GM18951 (cell line): ENCODE measurements around the gene SLMAP.

ENCODE experiments used
- POLR2A ChIP-seq: IDR thresholded peaks from 4 replicates; pipeline ENCODE4 v1.6.1; 2011; ENCODE audit warnings: mild to moderate bottlenecking; ENCODE audit not compliant: insufficient read length, insufficient read depth; ENCODE audit errors: extremely low read depth
- in situ Hi-C: fragments of 300-500 bp; cut with MboI; formaldehyde crosslinking; loops from one replicate; pipeline ENCODE4 v1.12.0; 2022; ENCODE audit warnings: low sequenced_read_pairs, mixed read lengths, inconsistent platforms; ENCODE audit not compliant: unreplicated experiment

The SLMAP gene

GRCh38 chr3:57755741-57756527 lies at the start of gene SLMAP:
Gene SLMAP (plus strand): TSS chr3:57756309. CDS start chr3:57757652, 1,343 bp downstream.
- TF ChIP-seq POLR2A: peak; percentile 83
- in situ Hi-C loops: no loop called here

DNA sequence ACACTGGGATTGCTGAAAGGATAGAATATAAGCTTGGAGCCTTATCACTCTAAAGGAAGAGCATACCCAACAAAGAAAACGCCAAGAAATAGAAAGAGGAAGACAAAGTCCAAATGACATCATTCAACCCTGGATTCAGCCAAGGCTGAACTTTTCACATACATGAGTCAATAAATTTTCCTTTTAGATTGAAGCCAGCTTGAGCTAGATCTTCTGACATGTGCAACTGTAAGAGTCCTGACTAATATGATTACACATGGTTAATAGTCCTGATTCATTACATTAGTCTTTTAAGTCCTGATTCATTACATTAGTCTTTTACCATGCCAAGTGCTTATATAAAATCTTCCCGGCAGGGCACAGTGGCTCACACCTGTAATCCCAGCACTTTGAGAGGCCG lies 49.6 kb upstream of the SLMAP start:
- in situ Hi-C loops: no loop called here
- no peak for TF ChIP-seq POLR2A

DNA sequence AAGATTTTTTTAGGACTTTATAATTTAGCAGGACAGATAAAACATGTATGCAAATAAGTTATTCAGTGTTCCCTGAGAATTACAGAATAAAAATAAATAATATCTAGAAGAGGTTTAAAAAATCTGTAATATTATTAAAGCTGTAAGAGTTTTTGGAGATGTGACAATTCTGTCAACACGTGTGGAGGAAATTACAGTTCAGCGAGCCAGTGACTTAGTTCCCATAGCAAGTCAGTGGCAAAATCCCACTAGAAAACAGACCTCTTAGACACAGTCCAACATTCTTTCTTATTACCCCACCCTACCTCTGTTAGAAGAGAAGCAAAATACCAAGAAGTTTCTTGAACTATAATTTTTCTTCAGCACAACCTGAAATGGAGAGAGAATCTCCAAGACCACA lies 47.1 kb upstream of the SLMAP start:
- no peak for TF ChIP-seq POLR2A
- in situ Hi-C loops: no loop called here

DNA sequence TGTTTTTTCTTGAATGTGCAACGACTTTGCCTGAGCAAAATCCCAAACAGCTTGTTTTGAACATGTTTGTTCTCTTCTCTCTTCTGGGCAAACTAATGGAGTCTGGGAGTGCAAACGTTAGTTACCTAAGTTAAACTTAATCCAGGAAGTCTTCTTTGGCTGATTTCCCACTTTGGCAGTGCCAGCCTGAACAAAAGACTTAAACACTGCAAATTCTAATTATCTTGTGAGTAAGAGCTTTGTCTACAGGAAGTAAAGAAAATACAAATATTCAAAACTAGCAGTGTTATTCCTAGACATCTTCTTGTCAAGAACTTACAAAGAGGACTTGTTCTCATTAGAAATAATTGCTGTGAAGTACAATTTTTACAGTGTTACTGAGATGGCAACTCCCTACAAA lies 46.5 kb upstream of the SLMAP start:
- TF ChIP-seq POLR2A: no peak
- in situ Hi-C loops: no loop called here

GRCh38 chr3:57715686-57716085 lies 40.4 kb upstream of the SLMAP start:
- no peak for TF ChIP-seq POLR2A
- in situ Hi-C loops: no loop called here

GRCh38 chr3:57717205-57717868 lies 38.8 kb upstream of the SLMAP start:
- in situ Hi-C loops: no loop called here
- TF ChIP-seq POLR2A: no peak

DNA sequence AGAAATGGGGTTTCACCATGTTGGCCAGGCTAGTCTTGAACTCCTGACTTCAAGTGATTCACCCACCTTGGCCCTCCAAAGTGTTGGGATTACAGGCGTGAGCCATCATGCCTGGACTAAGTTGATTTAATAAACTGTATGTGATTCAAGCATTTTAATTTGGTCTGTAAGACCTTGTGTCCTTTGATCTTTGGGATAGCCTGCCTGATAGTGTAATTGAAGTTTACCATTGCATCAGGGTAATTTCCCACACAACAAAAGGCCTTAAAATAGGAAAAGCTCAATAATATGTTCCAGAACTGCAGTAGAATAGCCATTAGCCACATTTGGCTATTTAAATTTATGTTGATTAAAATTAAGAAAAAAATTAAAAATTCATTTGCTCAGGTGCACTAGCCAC lies 38.0 kb upstream of the SLMAP start:
- in situ Hi-C loops: no loop called here
- TF ChIP-seq POLR2A: no peak

DNA sequence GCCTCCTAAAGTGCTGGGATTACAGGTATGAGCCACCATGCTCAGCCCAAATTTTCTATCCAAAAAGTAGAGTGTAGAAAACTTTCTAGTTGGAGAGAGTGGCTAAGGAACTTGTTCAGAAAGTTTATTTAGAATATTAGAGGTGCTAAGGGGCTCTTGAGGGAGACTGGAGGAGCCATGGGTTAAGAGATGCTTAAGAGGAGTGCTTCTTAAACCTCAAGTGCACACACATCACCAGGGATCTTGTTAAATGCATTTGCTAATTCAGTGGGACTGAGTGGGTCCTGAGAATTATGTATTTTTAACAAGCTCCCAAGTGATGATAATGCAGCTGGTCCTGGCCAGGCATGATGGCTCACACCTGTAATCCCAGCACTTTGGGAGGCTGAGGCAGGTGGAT lies 29.7 kb upstream of the SLMAP start:
- TF ChIP-seq POLR2A: no peak
- in situ Hi-C loops: no loop called here

- in situ Hi-C loops: no loop called here
- TF ChIP-seq POLR2A: no peak
These were observed 29.0 kb upstream of the SLMAP start for GRCh38 chr3:57727106-57727505.

DNA sequence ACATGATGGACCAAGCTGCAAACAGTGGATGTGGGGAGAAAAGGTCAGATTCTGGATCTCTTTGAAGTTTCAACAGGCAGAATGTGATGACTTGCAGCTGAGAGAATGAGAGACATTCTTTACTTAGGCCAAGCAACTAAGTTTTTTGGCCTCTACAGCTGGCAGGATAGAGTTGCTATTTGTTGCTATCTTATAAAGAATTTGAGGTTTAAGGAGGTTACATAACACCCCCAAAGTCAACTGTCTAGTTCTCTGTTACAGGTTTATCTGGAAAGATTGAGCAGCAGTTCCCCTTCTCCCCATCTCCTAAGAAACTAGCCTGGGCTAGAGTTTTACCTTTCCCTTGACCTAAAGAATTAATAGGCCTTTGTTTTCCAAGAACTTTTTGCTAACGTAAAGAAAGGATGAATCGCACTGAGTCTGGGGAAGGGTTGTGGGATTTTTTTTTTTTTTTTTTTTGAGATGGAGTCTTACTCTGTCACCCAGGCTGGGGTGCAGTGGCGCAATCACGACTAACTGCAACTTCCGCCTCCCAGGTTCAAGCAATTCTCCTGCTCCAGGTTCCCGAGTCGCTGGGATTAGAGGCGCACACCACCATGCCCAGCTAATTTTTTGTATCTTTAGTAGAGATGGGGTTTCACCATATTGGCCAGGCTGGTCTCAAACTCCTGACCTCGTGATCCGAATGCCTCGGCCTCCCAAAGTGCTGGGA lies 26.6 kb upstream of the SLMAP start:
- in situ Hi-C loops: no loop called here
- TF ChIP-seq POLR2A: no peak

DNA sequence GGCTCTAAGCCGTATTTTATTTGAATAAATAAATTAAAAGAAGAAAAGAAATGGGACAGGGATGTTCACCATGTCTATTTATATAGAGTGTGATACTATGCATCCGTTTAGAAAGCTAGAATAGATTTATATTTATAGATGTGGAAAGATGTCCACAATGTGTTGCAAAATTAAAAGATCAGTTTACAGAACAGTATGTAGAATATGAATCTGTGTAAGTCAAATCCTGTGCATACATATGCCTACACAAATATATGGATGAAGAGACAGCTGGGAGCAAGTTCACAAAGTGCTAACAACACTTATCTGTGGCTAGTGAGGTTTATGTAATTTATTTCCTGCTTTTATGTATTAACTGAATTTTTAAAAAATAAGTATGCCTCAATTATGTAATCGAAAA lies 25.4 kb upstream of the SLMAP start:
- TF ChIP-seq POLR2A: no peak

GRCh38 chr3:57731311-57731710 lies 24.8 kb upstream of the SLMAP start:
- no peak for TF ChIP-seq POLR2A

More for the DNA sequence above, 25.4 kb upstream of the SLMAP start:
- in situ Hi-C loops: no loop called here

DNA sequence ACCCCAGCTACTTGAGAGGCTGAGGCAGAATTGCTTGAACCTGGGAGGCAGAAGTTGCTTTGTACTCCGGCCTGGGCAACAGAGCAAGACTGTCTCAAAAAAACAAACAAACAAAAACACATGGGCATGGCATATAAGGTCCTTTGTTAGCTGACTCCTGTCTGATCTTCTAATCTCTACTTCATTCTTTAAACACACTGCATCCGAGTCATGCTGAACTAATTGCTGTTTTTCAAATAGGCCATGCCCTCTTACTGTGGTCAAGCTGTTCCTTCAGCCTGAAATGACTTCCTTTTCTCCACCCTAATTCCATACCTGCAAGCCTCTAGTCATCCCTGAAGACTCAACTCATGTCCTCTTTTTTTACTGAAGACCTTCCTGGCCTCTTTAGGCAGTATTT lies 22.3 kb upstream of the SLMAP start:
- in situ Hi-C loops: no loop called here
- no peak for TF ChIP-seq POLR2A

More at GRCh38 chr3:57731311-57731710, 24.8 kb upstream of the SLMAP start:
- in situ Hi-C loops: no loop called here
